GM23248 (cell line): Measurements from ENCODE around the gene TPRG1. TPM values are rescaled to one million over a fixed set of nuclear protein-coding genes. Genes with fewer than 3 reads are reported as not detected.

ENCODE experiments used
- DNase-seq: peaks from one replicate; pipeline ENCODE4 v3.0.0-alpha.2; 2015
- H2AFZ ChIP-seq: fragments of 200-600 bp; sonication (generic); 2 replicates; pipeline ENCODE4 v1.6.1; 2016; ENCODE audit warnings: antibody characterized with exemption
- H3F3A ChIP-seq: fragments of 200-600 bp; sonication (generic); 2 replicates; pipeline ENCODE4 v1.6.1; 2016; ENCODE audit warnings: mild to moderate bottlenecking, antibody characterized with exemption, mixed run types; ENCODE audit not compliant: insufficient read depth
- H3K27ac ChIP-seq: fragments of 200-600 bp; sonication (generic); 2 replicates; pipeline ENCODE4 v1.5.1; 2016; ENCODE audit warnings: mild to moderate bottlenecking
- H3K27me3 ChIP-seq: fragments of 200-600 bp; sonication (generic); replicated peaks from 2 replicates; pipeline ENCODE4 v1.6.1; 2016; ENCODE audit warnings: mild to moderate bottlenecking; ENCODE audit not compliant: insufficient read depth
- H3K36me3 ChIP-seq: fragments of 200-600 bp; sonication (generic); 2 replicates; pipeline ENCODE4 v1.6.1; 2016; ENCODE audit warnings: low read depth, mild to moderate bottlenecking
- H3K4me1 ChIP-seq: fragments of 200-600 bp; sonication (generic); 2 replicates; pipeline ENCODE4 v1.6.1; 2016; ENCODE audit warnings: mild to moderate bottlenecking; ENCODE audit not compliant: insufficient read depth
- H3K4me2 ChIP-seq: fragments of 200-600 bp; sonication (generic); one replicate; pipeline ENCODE4 v1.6.1; 2016; ENCODE audit warnings: mild to moderate bottlenecking; ENCODE audit not compliant: unreplicated experiment
- H3K4me3 ChIP-seq: fragments of 200-600 bp; sonication (generic); 2 replicates; pipeline ENCODE4 v1.5.1; 2016; ENCODE audit warnings: mild to moderate bottlenecking
- H3K79me2 ChIP-seq: fragments of 200-600 bp; sonication (generic); 2 replicates; pipeline ENCODE4 v1.6.1; 2016; ENCODE audit warnings: mild to moderate bottlenecking; ENCODE audit not compliant: insufficient read depth
- H3K9ac ChIP-seq: fragments of 200-600 bp; sonication (generic); 2 replicates; pipeline ENCODE4 v1.6.1; 2016; ENCODE audit warnings: mild to moderate bottlenecking
- H3K9me2 ChIP-seq: fragments of 200-600 bp; sonication (generic); 2 replicates; pipeline ENCODE4 v1.6.1; 2016; ENCODE audit warnings: mixed run types, mild to moderate bottlenecking, moderate library complexity; ENCODE audit not compliant: insufficient read depth
- H3K9me3 ChIP-seq: fragments of 200-600 bp; sonication (generic); one replicate; pipeline ENCODE4 v1.6.1; 2017; ENCODE audit warnings: low read depth
- H4K20me1 ChIP-seq: fragments of 200-600 bp; sonication (generic); 2 replicates; pipeline ENCODE4 v1.6.0; 2016; ENCODE audit not compliant: insufficient read depth
- EZH2 ChIP-seq: fragments of 200-600 bp; sonication (generic); IDR thresholded peaks from 2 replicates; pipeline ENCODE4 v1.6.1; 2018; ENCODE audit warnings: antibody characterized with exemption, mild to moderate bottlenecking; ENCODE audit not compliant: insufficient read depth, poor library complexity, severe bottlenecking
- EZH2phosphoT487 ChIP-seq: fragments of 200-600 bp; sonication (generic); IDR thresholded peaks from 2 replicates; pipeline ENCODE4 v1.6.1; 2018; ENCODE audit warnings: antibody characterized with exemption, moderate library complexity, mild to moderate bottlenecking, low read depth; ENCODE audit not compliant: insufficient read depth
- WGBS, 2 experiments: methylation state at CpG; one replicate each; pipeline ENCODE4 v1.1.6; 2015 to 2017; ENCODE audit warnings: low lambda C conversion rate in 2 of 2, low coverage in 1 of 2; ENCODE audit errors: missing lambda C conversion rate in 2 of 2; 5-methylcytosine and 5-hydroxymethylcytosine counted together
- in situ Hi-C: fragments of 300-500 bp; cut with MboI; formaldehyde crosslinking; loops from 2 replicates; pipeline ENCODE4 v1.15.0; 2020
- polyA plus RNA-seq: library from polyadenylated mRNA; unstranded; fragments of >200 nt; fragmentation: Nextera tagmentation; extraction: Ambion mirVana; gene quantifications from 2 replicates; pipeline ENCODE4 v1.2.1, GENCODE V29; 2016
- total RNA-seq: library from RNA; depleted of rRNA; stranded (reverse); fragments of >200 nt; shearing (Covaris generic); gene quantifications from 2 replicates; pipeline ENCODE4 v1.2.3, GENCODE V29; 2014

TPRG1 gene
- total and polyA plus RNA-seq, 2 experiments from 2014 or later, result not detected

DNA sequence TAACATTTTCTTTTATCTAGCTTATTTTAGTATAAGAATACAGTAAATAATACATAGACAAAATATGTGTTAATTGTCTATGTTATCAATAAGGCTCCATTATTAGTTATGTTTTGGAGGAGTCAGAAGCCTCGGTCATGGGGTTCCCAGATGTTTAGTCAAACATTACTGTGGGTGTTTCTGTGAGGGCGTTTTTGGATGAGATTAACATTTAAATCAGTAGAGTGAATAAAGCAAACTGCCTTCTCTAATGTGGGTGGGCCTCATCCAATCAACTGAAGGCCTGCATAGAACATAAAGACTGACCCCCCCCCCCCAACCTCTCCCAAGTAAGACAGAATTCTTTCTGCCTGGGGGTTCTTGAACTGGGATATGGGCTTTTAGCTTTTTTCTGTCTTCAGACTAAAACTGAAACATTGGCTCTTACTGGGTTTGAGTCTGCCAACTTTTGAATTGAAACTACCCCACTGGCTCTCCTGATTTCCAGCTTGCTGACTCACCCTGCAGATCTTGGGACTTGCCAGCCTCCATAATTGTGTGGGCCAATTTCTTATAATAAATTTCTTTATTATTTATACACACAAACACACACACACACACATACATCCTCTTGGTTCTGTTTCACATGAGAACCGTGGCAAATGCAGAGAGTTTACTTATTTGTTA is 192.0 kb downstream of the TPRG1 start:
- Histone ChIP-seq H3K4me2 (no peak overlapping the region), H3K4me3 (no peak overlapping the region), H3K4me1 (peaks cover 4% of the 10 kb centered on the region; the same call in 1 of the 2 replicates), H3K27ac (no peak overlapping the region), H3K36me3 (no peaks in the 10 kb centered on the region), H2AFZ (no peak overlapping the region), H3F3A (no peaks in the 10 kb centered on the region), H3K9me3 (no peaks in the 10 kb centered on the region), H4K20me1 (no peaks in the 10 kb centered on the region), H3K79me2 (no peaks in the 10 kb centered on the region), H3K9me2 (no peaks in the 10 kb centered on the region), H3K27me3 (no peaks in the 10 kb centered on the region), H3K9ac (no peak overlapping the region)
- no peak for TF ChIP-seq EZH2phosphoT487
- TF ChIP-seq EZH2, result no peak
- DNase-seq, result peak; percentile 54
- 14 to 25% methylated on average over 3 of the region's 3 CpGs for WGBS, 2 experiments
- in situ Hi-C loops, result no loop called here

GRCh38 chr3:189365609-189366564 is 194.1 kb downstream of the TPRG1 start:
- TF ChIP-seq EZH2phosphoT487 (no peak), EZH2 (no peak)
- in situ Hi-C loops, result no loop called here
- Histone ChIP-seq H3K9me2 (no peaks in the 10 kb centered on the region), H4K20me1 (no peaks in the 10 kb centered on the region), H3K9me3 (no peaks in the 10 kb centered on the region), H3K36me3 (no peaks in the 10 kb centered on the region), H3K79me2 (no peaks in the 10 kb centered on the region), H3K4me2 (no peak overlapping the region), H3K4me1 (peaks cover 4% of the 10 kb centered on the region; the same call in 1 of the 2 replicates), H3K27me3 (no peaks in the 10 kb centered on the region), H3K4me3 (no peak overlapping the region), H3F3A (no peaks in the 10 kb centered on the region), H3K27ac (no peak overlapping the region), H3K9ac (no peak overlapping the region), H2AFZ (peak overlapping the region; percentile 22; the same call in 1 of the 2 replicates)
- WGBS, 2 experiments, result 38 to 47% methylated on average over 3 of the region's 3 CpGs
- DNase-seq, result peak; percentile 39

DNA sequence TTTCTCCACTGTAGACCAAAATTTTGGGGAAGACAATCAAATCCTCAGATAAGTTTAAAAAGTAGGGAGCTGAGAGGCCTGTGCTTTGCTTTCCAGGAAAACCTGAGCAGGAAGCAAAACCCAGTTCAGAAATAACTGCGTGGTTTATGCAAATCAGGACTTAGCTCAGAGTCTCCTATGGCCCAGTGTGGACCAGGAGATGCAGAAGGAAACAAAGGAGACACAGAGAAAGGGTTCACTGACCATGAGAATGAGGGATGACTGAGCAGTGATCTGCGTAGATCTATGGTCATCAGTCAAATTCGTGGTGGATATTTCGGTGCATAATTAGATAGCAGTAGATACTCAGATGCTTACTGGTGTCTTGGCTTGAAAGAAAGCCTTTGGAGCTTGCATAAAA is 196.6 kb downstream of the TPRG1 start:
- 84 to 87% methylated on average over 4 of the region's 4 CpGs for WGBS, 2 experiments
- no peak overlapping the region for H3K9ac ChIP-seq
- no peaks in the 10 kb centered on the region for H4K20me1 ChIP-seq
- H2AFZ ChIP-seq, result no peak overlapping the region
- H3F3A ChIP-seq, result no peaks in the 10 kb centered on the region
- H3K4me2 ChIP-seq, result no peak overlapping the region
- no peaks in the 10 kb centered on the region for H3K9me2 ChIP-seq
- peaks cover 4% of the 10 kb centered on the region; the same call in 1 of the 2 replicates for H3K4me1 ChIP-seq
- no peaks in the 10 kb centered on the region for H3K27me3 ChIP-seq
- no peak for DNase-seq
- H3K27ac ChIP-seq, result no peak overlapping the region
- TF ChIP-seq EZH2 (no peak), EZH2phosphoT487 (no peak)
- no peak overlapping the region for H3K4me3 ChIP-seq
- no peaks in the 10 kb centered on the region for H3K9me3 ChIP-seq
- H3K36me3 ChIP-seq, result no peaks in the 10 kb centered on the region
- in situ Hi-C loops, result no loop called here
- H3K79me2 ChIP-seq, result no peaks in the 10 kb centered on the region

DNA sequence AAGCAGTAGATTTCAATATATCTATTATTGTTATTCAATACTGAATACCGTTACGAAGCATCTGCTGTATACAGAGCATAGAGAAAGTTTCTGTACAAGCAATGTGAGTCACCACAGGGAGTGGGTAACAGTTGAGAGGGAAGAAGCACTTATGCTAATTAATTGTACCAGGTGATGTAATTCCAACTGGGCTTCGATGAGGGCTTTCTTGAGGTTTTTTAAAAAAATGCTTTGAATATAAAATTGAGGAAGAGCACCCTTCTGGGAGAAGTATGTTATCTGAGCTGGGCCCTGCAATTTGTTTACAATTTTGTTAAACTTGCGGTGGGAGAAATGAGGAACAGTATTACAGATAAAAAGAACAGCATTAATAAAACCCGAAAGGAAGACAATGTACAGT is 197.9 kb downstream of the TPRG1 start:
- WGBS, 2 experiments, result 76 to 80% methylated on average over 5 of the region's 5 CpGs
- H2AFZ ChIP-seq, result no peak overlapping the region
- H3K27me3 ChIP-seq, result no peaks in the 10 kb centered on the region
- in situ Hi-C loops, result no loop called here
- DNase-seq, result no peak
- no peaks in the 10 kb centered on the region for H3F3A ChIP-seq
- no peaks in the 10 kb centered on the region for H3K36me3 ChIP-seq
- no peak overlapping the region for H3K4me2 ChIP-seq
- H3K4me1 ChIP-seq, result peaks cover 4% of the 10 kb centered on the region; the same call in 1 of the 2 replicates
- H3K79me2 ChIP-seq, result no peaks in the 10 kb centered on the region
- H3K9me3 ChIP-seq, result no peaks in the 10 kb centered on the region
- H4K20me1 ChIP-seq, result no peaks in the 10 kb centered on the region
- no peaks in the 10 kb centered on the region for H3K9me2 ChIP-seq
- H3K9ac ChIP-seq, result no peak overlapping the region
- TF ChIP-seq EZH2phosphoT487 (no peak), EZH2 (no peak)
- no peak overlapping the region for H3K4me3 ChIP-seq
- H3K27ac ChIP-seq, result no peak overlapping the region
